Liver (tissue), 3 donors: ENCODE results near the gene SLC25A21.

Experiments used
- FOXA1 ChIP-seq: IDR thresholded peaks from 2 replicates; pipeline ENCODE4 v1.6.1; 2016; ENCODE audit warnings: antibody characterized with exemption
- JUND ChIP-seq, 2 donors: IDR thresholded peaks; 2 replicates each; pipeline ENCODE4 v1.6.1; 2016; ENCODE audit warnings: antibody characterized with exemption in 2 of 2
- TF ChIP-seq, protein P1 (sequence below): fragments of 150-350 bp; IDR thresholded peaks from 2 replicates; pipeline ENCODE4 v1.5.1; 2017; ENCODE audit warnings: improper control_type of control experiment, low read depth, low read length; ENCODE audit not compliant: missing input control
- TF ChIP-seq, protein P2 (sequence below): IDR thresholded peaks from 2 replicates; pipeline ENCODE4 v1.6.1; 2016; ENCODE audit warnings: antibody characterized with exemption
- donor health status: healthy.
- donor health status: healthy.

DNA sequence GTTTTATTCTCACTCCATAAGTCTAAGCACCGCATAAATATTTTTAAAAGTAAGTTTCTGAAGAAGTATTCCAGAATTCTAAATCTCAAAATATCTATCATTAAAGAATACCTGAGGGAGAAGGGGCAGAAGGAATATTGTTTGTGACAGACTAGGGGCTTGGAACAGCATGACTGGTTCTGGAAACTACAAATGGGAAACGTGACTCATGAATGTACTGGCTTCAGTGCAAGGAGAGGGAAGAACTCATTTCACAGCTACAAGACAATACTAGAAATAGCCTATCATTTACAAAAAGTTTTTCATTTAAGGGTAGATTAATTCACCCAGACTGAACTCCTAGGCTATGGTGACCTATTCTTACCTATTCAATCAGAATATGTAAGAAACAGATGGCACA, 121.3 kb downstream of the SLC25A21 start:
- TF ChIP-seq, protein P1, sequence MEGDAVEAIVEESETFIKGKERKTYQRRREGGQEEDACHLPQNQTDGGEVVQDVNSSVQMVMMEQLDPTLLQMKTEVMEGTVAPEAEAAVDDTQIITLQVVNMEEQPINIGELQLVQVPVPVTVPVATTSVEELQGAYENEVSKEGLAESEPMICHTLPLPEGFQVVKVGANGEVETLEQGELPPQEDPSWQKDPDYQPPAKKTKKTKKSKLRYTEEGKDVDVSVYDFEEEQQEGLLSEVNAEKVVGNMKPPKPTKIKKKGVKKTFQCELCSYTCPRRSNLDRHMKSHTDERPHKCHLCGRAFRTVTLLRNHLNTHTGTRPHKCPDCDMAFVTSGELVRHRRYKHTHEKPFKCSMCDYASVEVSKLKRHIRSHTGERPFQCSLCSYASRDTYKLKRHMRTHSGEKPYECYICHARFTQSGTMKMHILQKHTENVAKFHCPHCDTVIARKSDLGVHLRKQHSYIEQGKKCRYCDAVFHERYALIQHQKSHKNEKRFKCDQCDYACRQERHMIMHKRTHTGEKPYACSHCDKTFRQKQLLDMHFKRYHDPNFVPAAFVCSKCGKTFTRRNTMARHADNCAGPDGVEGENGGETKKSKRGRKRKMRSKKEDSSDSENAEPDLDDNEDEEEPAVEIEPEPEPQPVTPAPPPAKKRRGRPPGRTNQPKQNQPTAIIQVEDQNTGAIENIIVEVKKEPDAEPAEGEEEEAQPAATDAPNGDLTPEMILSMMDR: no peak
- TF ChIP-seq, protein P2, sequence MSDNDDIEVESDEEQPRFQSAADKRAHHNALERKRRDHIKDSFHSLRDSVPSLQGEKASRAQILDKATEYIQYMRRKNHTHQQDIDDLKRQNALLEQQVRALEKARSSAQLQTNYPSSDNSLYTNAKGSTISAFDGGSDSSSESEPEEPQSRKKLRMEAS: no peak
- TF ChIP-seq FOXA1 (no peak), JUND (IDR thresholded peaks at IDR 0.05) (no peak)
